Glutamatergic neuron (in vitro differentiated cells): ENCODE data around the gene ALDH1B1. TPM values are rescaled to one million over a fixed set of nuclear protein-coding genes. Genes with fewer than 3 reads are reported as not detected.

ENCODE experiments used
- DNase-seq: peaks from one replicate; pipeline ENCODE4 v3.0.0; 2022
- H3K27ac Mint-ChIP-seq: one replicate; pipeline ENCODE4 v1.8.0; 2020; ENCODE audit warnings: mild to moderate bottlenecking, mixed read lengths, inconsistent platforms; ENCODE audit not compliant: unreplicated experiment
- H3K27me3 Mint-ChIP-seq: one replicate; pipeline ENCODE4 v1.8.0; 2020; ENCODE audit warnings: mild to moderate bottlenecking, moderate library complexity, mixed read lengths, inconsistent platforms; ENCODE audit not compliant: unreplicated experiment
- H3K36me3 Mint-ChIP-seq: one replicate; pipeline ENCODE4 v1.8.0; 2020; ENCODE audit warnings: mild to moderate bottlenecking, mixed read lengths, inconsistent platforms; ENCODE audit not compliant: unreplicated experiment
- H3K4me1 Mint-ChIP-seq: one replicate; pipeline ENCODE4 v1.8.0; 2020; ENCODE audit warnings: mild to moderate bottlenecking, low read depth, mixed read lengths, inconsistent platforms; ENCODE audit not compliant: unreplicated experiment
- H3K4me3 Mint-ChIP-seq: one replicate; pipeline ENCODE4 v1.8.0; 2020; ENCODE audit warnings: mild to moderate bottlenecking, mixed read lengths, inconsistent platforms; ENCODE audit not compliant: unreplicated experiment
- H3K9me3 Mint-ChIP-seq: one replicate; pipeline ENCODE4 v1.8.0; 2020; ENCODE audit warnings: mild to moderate bottlenecking, moderate library complexity, mixed read lengths, inconsistent platforms; ENCODE audit not compliant: unreplicated experiment
- total RNA-seq: library from RNA; stranded (reverse); fragmentation: NEBNext Ultra II Directional; extraction: Animal tissue kit (Norgen Biotek cat#: 25700); gene quantifications from one replicate; pipeline ENCODE4 v1.2.1, GENCODE V29; 2021; ENCODE audit not compliant: unreplicated experiment
- TF ChIP-seq, protein P1 (sequence below): fragments of 200-600 bp; sonication (generic); IDR thresholded peaks from one replicate; pipeline ENCODE4 v1.5.0; 2021; ENCODE audit not compliant: partially characterized antibody, unreplicated experiment

The ALDH1B1 gene
- total RNA-seq, 1 donor from 2014 or later = 15.3 TPM

DNA sequence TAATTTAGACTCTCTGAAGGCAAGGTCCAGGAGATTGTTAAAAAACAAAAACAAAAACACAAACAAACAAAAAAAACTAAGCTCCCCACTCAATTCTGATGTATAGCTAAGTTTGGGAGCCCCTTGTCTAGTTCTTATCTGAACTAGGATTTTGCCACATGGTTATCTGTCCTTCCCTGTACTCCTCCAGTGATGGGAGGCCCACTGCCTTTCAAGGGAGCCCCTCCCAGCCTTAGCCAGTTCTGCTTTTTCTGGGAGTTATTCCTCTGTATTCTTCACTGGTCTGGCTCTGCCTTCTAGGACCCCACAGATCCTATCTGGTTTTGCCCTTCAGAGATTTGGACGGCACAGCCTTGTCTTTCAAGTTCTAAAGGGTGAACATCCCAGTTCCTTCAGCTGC lies 2.1 kb upstream of the ALDH1B1 start:
- H3K4me1 Mint-ChIP-seq = no peaks in the 10 kb centered on the region
- H3K9me3 Mint-ChIP-seq = peaks cover 2% of the 10 kb centered on the region
- H3K27me3 Mint-ChIP-seq = peaks cover 7% of the 10 kb centered on the region
- H3K36me3 Mint-ChIP-seq = peaks cover 6% of the 10 kb centered on the region
- no peak overlapping the region for H3K4me3 Mint-ChIP-seq
- TF ChIP-seq, protein P1, sequence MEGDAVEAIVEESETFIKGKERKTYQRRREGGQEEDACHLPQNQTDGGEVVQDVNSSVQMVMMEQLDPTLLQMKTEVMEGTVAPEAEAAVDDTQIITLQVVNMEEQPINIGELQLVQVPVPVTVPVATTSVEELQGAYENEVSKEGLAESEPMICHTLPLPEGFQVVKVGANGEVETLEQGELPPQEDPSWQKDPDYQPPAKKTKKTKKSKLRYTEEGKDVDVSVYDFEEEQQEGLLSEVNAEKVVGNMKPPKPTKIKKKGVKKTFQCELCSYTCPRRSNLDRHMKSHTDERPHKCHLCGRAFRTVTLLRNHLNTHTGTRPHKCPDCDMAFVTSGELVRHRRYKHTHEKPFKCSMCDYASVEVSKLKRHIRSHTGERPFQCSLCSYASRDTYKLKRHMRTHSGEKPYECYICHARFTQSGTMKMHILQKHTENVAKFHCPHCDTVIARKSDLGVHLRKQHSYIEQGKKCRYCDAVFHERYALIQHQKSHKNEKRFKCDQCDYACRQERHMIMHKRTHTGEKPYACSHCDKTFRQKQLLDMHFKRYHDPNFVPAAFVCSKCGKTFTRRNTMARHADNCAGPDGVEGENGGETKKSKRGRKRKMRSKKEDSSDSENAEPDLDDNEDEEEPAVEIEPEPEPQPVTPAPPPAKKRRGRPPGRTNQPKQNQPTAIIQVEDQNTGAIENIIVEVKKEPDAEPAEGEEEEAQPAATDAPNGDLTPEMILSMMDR = no peak
- H3K27ac Mint-ChIP-seq = no peak overlapping the region
- no peak for DNase-seq

DNA sequence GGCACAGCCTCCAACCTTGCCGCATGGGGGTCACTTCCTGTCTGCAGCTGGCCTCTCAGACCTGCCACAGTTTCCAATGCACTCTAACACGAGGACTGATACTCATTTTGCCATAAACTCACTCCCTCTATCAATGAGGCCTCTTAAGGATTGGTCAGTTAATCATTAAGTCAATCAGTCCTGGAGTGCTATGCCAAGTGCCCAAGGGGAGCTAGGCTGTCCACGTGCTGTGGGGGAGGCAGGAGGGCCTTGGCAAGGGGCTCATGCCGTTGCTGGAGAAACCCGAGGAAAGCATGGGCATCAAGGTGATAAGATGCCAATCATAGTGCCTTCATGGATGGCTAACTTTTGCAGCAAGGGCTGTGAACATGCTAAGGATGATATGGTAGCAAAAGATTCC lies 1.7 kb upstream of the ALDH1B1 start:
- Mint-ChIP-seq H3K4me1 (no peaks in the 10 kb centered on the region), H3K4me3 (peak overlapping the region; percentile 25), H3K9me3 (peaks cover 2% of the 10 kb centered on the region), H3K27me3 (peaks cover 7% of the 10 kb centered on the region), H3K27ac (no peak overlapping the region), H3K36me3 (peaks cover 2% of the 10 kb centered on the region)
- TF ChIP-seq, protein P1 = no peak
- DNase-seq = no peak

DNA sequence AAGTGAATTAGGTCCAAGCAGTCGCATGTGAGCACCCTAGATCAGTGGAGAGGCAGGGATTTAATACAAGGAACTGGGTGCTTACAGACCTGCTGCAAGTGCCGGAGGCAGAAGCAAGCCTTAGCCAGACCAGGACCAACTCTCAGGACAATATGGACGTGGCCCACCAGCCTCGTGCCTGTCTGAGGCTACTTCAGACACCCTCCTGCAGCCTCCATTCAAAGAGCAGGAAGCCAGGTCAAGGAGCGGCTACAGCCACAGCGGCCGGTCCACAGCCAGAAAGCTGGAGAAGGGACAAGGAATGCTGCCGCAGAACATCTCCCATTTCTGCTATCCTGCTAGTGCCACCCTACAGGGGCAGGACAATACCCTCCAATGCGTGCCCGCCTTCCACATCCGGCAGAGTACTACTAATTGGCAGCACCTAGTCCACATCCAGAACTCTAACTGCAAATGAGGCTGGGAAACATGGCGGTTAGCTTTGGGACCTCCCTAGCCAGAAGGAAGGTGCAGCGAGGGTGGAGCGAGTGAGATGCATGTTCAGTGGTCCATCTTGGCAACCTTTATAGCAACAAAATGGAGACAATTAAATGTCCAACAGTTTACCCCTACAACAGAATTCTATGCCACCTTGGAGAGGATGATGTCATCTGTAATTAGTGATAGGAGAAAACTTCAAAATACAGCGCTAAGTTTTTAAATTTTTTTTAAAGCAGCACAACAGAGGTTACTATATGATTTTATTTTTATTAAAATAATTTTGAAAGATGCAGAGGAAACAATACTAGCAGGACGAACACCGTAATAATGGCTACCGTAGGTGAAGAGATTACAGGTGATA lies 1.0 kb upstream of the ALDH1B1 start:
- peaks cover 7% of the 10 kb centered on the region for H3K27me3 Mint-ChIP-seq
- peaks cover 2% of the 10 kb centered on the region for H3K36me3 Mint-ChIP-seq
- no peak for DNase-seq
- H3K27ac Mint-ChIP-seq = no peak overlapping the region
- TF ChIP-seq, protein P1 = no peak
- H3K9me3 Mint-ChIP-seq = peaks cover 2% of the 10 kb centered on the region
- no peaks in the 10 kb centered on the region for H3K4me1 Mint-ChIP-seq
- peak overlapping the region; percentile 96 for H3K4me3 Mint-ChIP-seq

DNA sequence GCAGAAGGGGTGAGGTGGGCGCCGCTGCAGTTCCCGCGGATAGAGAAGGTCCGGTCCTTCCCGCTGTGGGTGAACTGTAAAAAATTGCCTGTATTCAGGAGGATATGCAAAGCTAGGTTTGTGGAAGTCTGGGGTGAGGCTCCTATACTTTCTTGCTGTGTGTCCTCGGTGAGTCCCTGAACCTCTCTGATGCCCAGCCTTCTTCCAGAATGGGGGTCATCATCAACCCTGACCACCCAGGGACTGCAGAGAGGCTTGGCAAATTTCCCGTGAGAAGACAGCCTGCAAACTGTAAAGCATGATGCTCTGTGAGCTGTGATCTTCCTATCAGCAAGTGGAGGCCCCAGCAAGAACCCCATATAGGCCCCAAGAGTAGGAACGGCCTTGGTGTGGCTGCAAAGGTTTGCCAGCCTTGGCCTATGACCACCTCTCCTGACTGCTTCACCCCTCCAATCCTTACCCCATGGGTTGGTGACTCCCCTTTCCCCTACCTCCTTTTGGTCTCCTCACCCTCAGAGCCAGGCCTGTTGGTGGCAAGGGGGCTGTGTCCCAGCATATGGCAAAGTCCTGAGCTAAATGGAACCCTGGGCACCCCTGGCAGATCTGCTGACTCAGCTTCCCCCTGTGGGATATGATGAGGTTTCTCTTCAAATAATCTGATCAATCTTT lies 760 bp downstream of the ALDH1B1 start:
- peaks cover 2% of the 10 kb centered on the region for H3K9me3 Mint-ChIP-seq
- peaks cover 7% of the 10 kb centered on the region for H3K27me3 Mint-ChIP-seq
- no peaks in the 10 kb centered on the region for H3K4me1 Mint-ChIP-seq
- H3K27ac Mint-ChIP-seq = no peak overlapping the region
- TF ChIP-seq, protein P1 = no peak
- DNase-seq = no peak
- peak overlapping the region; percentile 96 for H3K4me3 Mint-ChIP-seq
- peaks cover 11% of the 10 kb centered on the region for H3K36me3 Mint-ChIP-seq

DNA sequence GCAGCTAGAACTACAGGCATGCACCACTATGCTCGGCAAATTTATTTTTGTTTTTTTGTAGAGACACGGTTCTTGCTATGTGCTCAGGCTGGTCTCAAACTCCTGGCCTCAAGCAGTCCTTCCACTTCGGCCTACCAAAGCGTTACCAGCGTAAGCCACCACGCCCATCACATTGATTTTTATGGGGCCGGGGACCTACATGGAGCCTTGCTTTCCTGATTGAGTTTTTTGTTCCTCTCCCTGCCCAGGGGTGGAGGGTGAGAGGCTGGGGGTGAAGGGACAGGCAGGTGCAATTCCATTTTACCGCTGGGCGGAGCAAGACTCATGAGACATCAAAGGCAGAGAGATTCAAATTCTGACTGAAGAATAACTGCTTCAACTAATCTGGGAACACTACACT lies 1.9 kb downstream of the ALDH1B1 start:
- Mint-ChIP-seq H3K27me3 (peaks cover 7% of the 10 kb centered on the region), H3K4me3 (no peak overlapping the region), H3K9me3 (peaks cover 2% of the 10 kb centered on the region), H3K4me1 (no peaks in the 10 kb centered on the region), H3K27ac (no peak overlapping the region), H3K36me3 (peaks cover 11% of the 10 kb centered on the region)
- DNase-seq = no peak
- TF ChIP-seq, protein P1 = no peak
